ENCODE measurements around the gene DDX49. TPM values are rescaled to one million over a fixed set of nuclear protein-coding genes. Genes with fewer than 3 reads are reported as not detected.

The DDX49 gene
- 10 to 100 TPM; 31.1 to 57.8 TPM for total RNA-seq

- no peaks in the 10 kb centered on the region for H3K27me3 ChIP-seq
- peak; percentile 98 for DNase-seq
- H3K27ac ChIP-seq, result peak within 1 kb of the TSS; percentile 84
- intact Hi-C loops (cut with DNase I), result no loop called here
- H3K36me3 ChIP-seq, result no peaks in the 10 kb centered on the region
- H3K9ac ChIP-seq (ENCODE audit: low read depth in 2 of 2, low read length in 2 of 2), result peak within 1 kb of the TSS; percentile 76 to 97
- H3K9me3 ChIP-seq, result no peaks in the 10 kb centered on the region
- TF ChIP-seq CTCF (IDR thresholded peaks at IDR 0.05), result no peak
- H3K4me3 ChIP-seq, result peak within 1 kb of the TSS; percentile 97
- H3K4me1 ChIP-seq, result peaks cover 14% of the 10 kb centered on the region
Observed at GRCh38 chr19:18919086-18919899, at the start of gene DDX49, which contains the start of gene COPE. DDX49 (plus strand) TSS chr19:18919715; CDS start chr19:18919742, 27 bp downstream. COPE (minus strand) TSS chr19:18919387; CDS start chr19:18919348, 39 bp downstream.

GRCh38 chr19:18869781-18870530, 49.6 kb upstream of the DDX49 start:
- TF ChIP-seq CTCF (IDR thresholded peaks at IDR 0.05), result no peak
- H3K4me1 ChIP-seq, result no peaks in the 10 kb centered on the region
- intact Hi-C loops (cut with DNase I), result no loop called here
- no peak overlapping the region for H3K4me3 ChIP-seq
- H3K9me3 ChIP-seq, result no peaks in the 10 kb centered on the region
- DNase-seq, result no peak
- peaks cover 17% of the 10 kb centered on the region for H3K36me3 ChIP-seq
- H3K9ac ChIP-seq (ENCODE audit: low read depth in 2 of 2, low read length in 2 of 2), result no peak overlapping the region
- H3K27me3 ChIP-seq, result peaks cover 6% of the 10 kb centered on the region
- H3K27ac ChIP-seq, result no peak overlapping the region

- Histone ChIP-seq H3K4me1 (no peaks in the 10 kb centered on the region), H3K4me3 (no peak overlapping the region), H3K9ac (ENCODE audit: low read depth in 2 of 2, low read length in 2 of 2) (no peak overlapping the region), H3K9me3 (no peaks in the 10 kb centered on the region), H3K27ac (no peak overlapping the region), H3K36me3 (peaks cover 12% of the 10 kb centered on the region), H3K27me3 (peaks cover 6% of the 10 kb centered on the region)
- DNase-seq, result no peak
- TF ChIP-seq CTCF (IDR thresholded peaks at IDR 0.05), result no peak
- intact Hi-C loops (cut with DNase I), result no loop called here
Observed at GRCh38 chr19:18870531-18871172, 48.9 kb upstream of the DDX49 start.

- Histone ChIP-seq H3K27me3 (peaks cover 6% of the 10 kb centered on the region), H3K36me3 (peaks cover 12% of the 10 kb centered on the region), H3K4me1 (no peaks in the 10 kb centered on the region), H3K9ac (ENCODE audit: low read depth in 2 of 2, low read length in 2 of 2) (no peak overlapping the region), H3K27ac (no peak overlapping the region), H3K4me3 (no peak overlapping the region), H3K9me3 (no peaks in the 10 kb centered on the region)
- intact Hi-C loops (cut with DNase I), result no loop called here
- no peak for DNase-seq
- no peak for TF ChIP-seq CTCF (IDR thresholded peaks at IDR 0.05)
Observed at GRCh38 chr19:18871543-18871942, 48.0 kb upstream of the DDX49 start.

GRCh38 chr19:18875726-18876125, 43.8 kb upstream of the DDX49 start:
- no peaks in the 10 kb centered on the region for H3K27me3 ChIP-seq
- no peaks in the 10 kb centered on the region for H3K4me1 ChIP-seq
- no peaks in the 10 kb centered on the region for H3K9me3 ChIP-seq
- intact Hi-C loops (cut with DNase I), result no loop called here
- DNase-seq, result no peak
- no peak for TF ChIP-seq CTCF (IDR thresholded peaks at IDR 0.05)
- no peak overlapping the region for H3K9ac ChIP-seq (ENCODE audit: low read depth in 2 of 2, low read length in 2 of 2)
- H3K4me3 ChIP-seq, result no peak overlapping the region
- no peaks in the 10 kb centered on the region for H3K36me3 ChIP-seq
- no peak overlapping the region for H3K27ac ChIP-seq
